GM23338 (cell line): ENCODE results near the gene CCDC28B.

ENCODE experiments used
- CREB1 ChIP-seq: fragments of 250-450 bp; sonication (Bioruptor Pico); IDR thresholded peaks from 2 replicates; pipeline ENCODE4 v1.5.0; 2020; ENCODE audit warnings: low read depth, mild to moderate bottlenecking, moderate library complexity
- EZH2 ChIP-seq: fragments of 200-600 bp; sonication (generic); IDR thresholded peaks from one replicate; pipeline ENCODE4 v1.8.0; 2017; ENCODE audit warnings: antibody characterized with exemption, mild to moderate bottlenecking, low read depth; ENCODE audit not compliant: unreplicated experiment
- EZH2phosphoT487 ChIP-seq: fragments of 200-600 bp; sonication (generic); IDR thresholded peaks from one replicate; pipeline ENCODE4 v1.8.1; 2018; ENCODE audit warnings: antibody characterized with exemption; ENCODE audit not compliant: unreplicated experiment
- JUNB ChIP-seq: IDR thresholded peaks from one replicate; pipeline ENCODE4 v1.6.1; 2016; ENCODE audit warnings: antibody characterized with exemption; ENCODE audit not compliant: unreplicated experiment
- NANOG ChIP-seq: IDR thresholded peaks from 2 replicates; pipeline ENCODE4 v1.6.1; 2016; ENCODE audit warnings: antibody characterized with exemption, borderline replicate concordance
- POLR2AphosphoS5 ChIP-seq: IDR thresholded peaks from 2 replicates; pipeline ENCODE4 v1.6.1; 2016; ENCODE audit warnings: antibody characterized with exemption, low read depth
- STAT1 ChIP-seq: IDR thresholded peaks from one replicate; pipeline ENCODE4 v1.6.1; 2016; ENCODE audit warnings: antibody characterized with exemption; ENCODE audit not compliant: unreplicated experiment
- TF ChIP-seq, protein P1 (sequence below), 2 experiments: fragments of 200-600 bp in 1 of 2; sonication (generic) in 1 of 2; conservative IDR thresholded peaks; 2 replicates each; pipeline versions ENCODE4 v1.5.1 to v1.6.1; 2016 to 2017; ENCODE audit warnings: antibody characterized with exemption in 2 of 2, low read depth in 2 of 2, mild to moderate bottlenecking in 2 of 2, moderate library complexity in 1 of 2

- TF ChIP-seq, protein P1, sequence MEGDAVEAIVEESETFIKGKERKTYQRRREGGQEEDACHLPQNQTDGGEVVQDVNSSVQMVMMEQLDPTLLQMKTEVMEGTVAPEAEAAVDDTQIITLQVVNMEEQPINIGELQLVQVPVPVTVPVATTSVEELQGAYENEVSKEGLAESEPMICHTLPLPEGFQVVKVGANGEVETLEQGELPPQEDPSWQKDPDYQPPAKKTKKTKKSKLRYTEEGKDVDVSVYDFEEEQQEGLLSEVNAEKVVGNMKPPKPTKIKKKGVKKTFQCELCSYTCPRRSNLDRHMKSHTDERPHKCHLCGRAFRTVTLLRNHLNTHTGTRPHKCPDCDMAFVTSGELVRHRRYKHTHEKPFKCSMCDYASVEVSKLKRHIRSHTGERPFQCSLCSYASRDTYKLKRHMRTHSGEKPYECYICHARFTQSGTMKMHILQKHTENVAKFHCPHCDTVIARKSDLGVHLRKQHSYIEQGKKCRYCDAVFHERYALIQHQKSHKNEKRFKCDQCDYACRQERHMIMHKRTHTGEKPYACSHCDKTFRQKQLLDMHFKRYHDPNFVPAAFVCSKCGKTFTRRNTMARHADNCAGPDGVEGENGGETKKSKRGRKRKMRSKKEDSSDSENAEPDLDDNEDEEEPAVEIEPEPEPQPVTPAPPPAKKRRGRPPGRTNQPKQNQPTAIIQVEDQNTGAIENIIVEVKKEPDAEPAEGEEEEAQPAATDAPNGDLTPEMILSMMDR (conservative IDR thresholded peaks at IDR 0.05; ENCODE audit: low read depth in 2 of 2) = no peak
- TF ChIP-seq JUNB = no peak
- no peak for TF ChIP-seq EZH2
- TF ChIP-seq NANOG = no peak
- no peak for TF ChIP-seq EZH2phosphoT487
- TF ChIP-seq POLR2AphosphoS5 = no peak
- TF ChIP-seq STAT1 = no peak
- no peak for TF ChIP-seq CREB1 (CRISPR knock-in tag)
Observed at GRCh38 chr1:32239790-32240139, 39.4 kb downstream of the CCDC28B start.
